ENCODE results near the gene RGS7. TPM values are rescaled to one million over a fixed set of nuclear protein-coding genes. Genes with fewer than 3 reads are reported as not detected.
A peak's percentile ranks its signal among the peaks of the same experiment; 100 is the strongest.
"Not testable (repeated sequence)": the region's sequence is repeated elsewhere in the genome, so short reads cannot be mapped to it uniquely, and the experiment has no call there.

Gene RGS7
- total RNA-seq, 1 donor from 2014 or later, result not detected

DNA sequence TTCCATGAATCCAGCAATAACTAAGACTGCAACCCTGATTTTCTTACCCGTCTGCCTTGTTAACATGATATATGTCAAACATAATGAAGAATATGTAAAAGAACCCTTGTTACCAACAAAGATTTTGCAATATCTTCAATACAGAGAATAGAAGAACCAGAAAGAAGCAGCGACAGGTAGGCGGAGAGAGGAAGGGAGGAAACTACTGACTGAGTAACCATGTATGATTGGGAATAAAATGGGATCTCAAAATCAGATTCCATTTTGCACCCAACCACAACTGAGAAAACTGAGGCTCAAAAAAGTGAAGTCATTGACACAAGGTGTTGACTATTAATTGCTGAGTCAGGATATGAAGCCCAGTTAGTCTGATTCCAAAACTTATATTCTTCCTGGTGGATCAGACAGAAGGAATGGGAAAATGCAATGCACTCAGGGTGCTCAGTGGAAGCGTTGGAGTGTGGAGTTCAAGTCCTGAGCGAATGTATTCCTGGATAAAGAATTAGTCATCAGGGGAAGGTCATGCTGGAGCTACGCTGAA lies 451.7 kb downstream of the RGS7 start:
- Histone ChIP-seq H3K27me3 (ENCODE audit: control insufficient read depth, insufficient read depth, low read length) (no peaks in the 10 kb centered on the region), H3K4me3 (ENCODE audit: low read depth, low read length) (no peak overlapping the region), H3K36me3 (ENCODE audit: control insufficient read depth, insufficient read depth, low read length) (no peaks in the 10 kb centered on the region)
- TF ChIP-seq, protein P1, sequence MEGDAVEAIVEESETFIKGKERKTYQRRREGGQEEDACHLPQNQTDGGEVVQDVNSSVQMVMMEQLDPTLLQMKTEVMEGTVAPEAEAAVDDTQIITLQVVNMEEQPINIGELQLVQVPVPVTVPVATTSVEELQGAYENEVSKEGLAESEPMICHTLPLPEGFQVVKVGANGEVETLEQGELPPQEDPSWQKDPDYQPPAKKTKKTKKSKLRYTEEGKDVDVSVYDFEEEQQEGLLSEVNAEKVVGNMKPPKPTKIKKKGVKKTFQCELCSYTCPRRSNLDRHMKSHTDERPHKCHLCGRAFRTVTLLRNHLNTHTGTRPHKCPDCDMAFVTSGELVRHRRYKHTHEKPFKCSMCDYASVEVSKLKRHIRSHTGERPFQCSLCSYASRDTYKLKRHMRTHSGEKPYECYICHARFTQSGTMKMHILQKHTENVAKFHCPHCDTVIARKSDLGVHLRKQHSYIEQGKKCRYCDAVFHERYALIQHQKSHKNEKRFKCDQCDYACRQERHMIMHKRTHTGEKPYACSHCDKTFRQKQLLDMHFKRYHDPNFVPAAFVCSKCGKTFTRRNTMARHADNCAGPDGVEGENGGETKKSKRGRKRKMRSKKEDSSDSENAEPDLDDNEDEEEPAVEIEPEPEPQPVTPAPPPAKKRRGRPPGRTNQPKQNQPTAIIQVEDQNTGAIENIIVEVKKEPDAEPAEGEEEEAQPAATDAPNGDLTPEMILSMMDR (IDR thresholded peaks at IDR 0.05; ENCODE audit: insufficient read depth, low read length, severe bottlenecking), result no peak
- DNase-seq (ENCODE audit: low read depth) (no peak), FAIRE-seq (no peak)

DNA sequence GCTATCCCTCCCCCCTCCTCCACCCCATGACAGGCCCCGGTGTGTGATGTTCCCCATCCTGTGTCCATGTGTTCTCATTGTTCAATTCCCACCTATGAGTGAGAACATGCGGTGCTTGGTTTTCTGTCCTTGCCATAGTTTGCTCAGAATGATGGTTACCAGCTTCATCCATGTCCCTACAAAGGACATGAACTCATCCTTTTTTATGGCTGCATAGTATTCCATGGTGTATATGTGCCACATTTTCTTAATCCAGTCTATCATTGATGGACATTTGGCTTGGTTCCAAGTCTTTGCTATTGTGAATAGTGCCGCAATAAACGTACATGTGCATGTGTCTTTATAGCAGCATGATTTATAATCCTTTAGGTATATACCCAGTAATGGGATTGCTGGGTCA lies 461.6 kb downstream of the RGS7 start:
- not testable (repeated sequence) for H3K36me3 ChIP-seq (ENCODE audit: control insufficient read depth, insufficient read depth, low read length); H3K27me3 ChIP-seq (ENCODE audit: control insufficient read depth, insufficient read depth, low read length); FAIRE-seq; H3K4me3 ChIP-seq (ENCODE audit: low read depth, low read length); DNase-seq (ENCODE audit: low read depth)

DNA sequence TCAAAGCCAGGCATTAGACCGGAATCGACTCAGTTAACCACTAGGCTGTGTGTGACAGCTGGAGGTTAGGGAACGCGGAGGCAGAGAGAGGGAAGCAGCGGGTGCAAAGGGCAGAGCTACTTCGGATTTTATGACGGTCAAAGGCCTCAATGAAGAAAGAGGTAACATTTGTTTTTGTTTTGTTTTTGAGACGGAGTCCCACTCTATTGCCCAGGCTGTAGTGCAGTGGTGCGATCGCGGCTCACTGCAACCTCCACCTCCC lies 468.3 kb downstream of the RGS7 start:
- no peaks in the 10 kb centered on the region for H3K27me3 ChIP-seq (ENCODE audit: control insufficient read depth, insufficient read depth, low read length)
- H3K4me3 ChIP-seq (ENCODE audit: low read depth, low read length), result no peak overlapping the region
- TF ChIP-seq, protein P1 (IDR thresholded peaks at IDR 0.05; ENCODE audit: insufficient read depth, low read length, severe bottlenecking), result no peak
- no peaks in the 10 kb centered on the region for H3K36me3 ChIP-seq (ENCODE audit: control insufficient read depth, insufficient read depth, low read length)
- FAIRE-seq, result no peak
- no peak for DNase-seq (ENCODE audit: low read depth)

DNA sequence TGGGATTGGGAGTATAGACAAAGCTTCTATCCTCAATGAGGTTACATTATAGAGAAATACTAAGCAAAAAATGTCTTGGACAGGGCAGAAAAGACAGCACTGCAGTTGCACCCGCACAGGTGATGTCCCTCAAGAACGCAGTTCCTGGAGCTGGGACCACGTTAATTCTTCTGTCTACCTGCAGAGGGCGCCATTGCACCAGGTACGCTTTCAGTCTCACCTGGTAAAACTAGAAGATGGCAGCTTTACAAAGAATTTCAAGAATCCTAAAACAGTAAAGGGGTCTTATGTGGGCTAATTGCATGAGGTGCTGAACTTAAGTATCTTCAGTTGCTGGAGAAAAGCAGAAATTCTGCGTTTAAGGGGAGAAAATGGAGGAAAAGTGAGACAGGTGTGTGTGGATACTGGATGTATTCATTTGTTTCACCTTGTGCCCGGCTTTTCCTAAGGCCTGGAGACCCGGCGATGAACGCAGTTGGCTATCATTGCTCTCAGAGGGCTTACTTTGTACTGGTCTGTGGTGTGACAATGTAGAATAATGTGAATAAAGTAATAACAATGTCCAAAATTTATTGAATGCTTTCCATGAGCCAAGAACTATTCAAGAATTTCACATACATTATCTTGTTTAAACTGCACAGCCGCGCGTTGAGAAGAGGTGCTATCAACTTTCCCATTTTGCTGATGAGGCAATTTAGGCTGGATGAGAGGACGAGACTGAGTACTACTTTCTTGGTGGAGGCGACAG lies 468.8 kb downstream of the RGS7 start:
- FAIRE-seq (no peak), DNase-seq (ENCODE audit: low read depth) (peak; percentile 27)
- Histone ChIP-seq H3K27me3 (ENCODE audit: control insufficient read depth, insufficient read depth, low read length) (no peaks in the 10 kb centered on the region), H3K36me3 (ENCODE audit: control insufficient read depth, insufficient read depth, low read length) (no peaks in the 10 kb centered on the region), H3K4me3 (ENCODE audit: low read depth, low read length) (no peak overlapping the region)
- TF ChIP-seq, protein P1 (IDR thresholded peaks at IDR 0.05; ENCODE audit: insufficient read depth, low read length, severe bottlenecking), result peak; percentile 48

DNA sequence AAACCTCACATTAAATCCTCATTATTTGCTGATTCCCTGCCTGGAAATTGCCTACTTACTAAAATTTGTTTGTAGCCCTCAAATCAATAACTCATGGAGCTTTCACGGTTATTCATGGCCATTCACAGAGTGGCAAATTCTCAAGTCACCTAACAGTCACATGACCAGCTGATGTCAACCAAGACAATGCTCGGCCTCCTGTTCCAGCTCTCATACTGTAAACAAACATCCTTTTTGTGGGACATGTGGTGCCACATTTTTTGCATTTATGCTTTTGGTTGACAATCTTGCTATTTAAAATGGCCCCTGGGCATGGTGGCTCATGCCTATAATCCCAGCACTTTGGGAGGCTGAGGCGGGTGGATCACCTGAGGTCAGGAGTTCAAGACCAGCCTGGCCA lies 473.5 kb downstream of the RGS7 start:
- Histone ChIP-seq H3K36me3 (ENCODE audit: control insufficient read depth, insufficient read depth, low read length) (no peaks in the 10 kb centered on the region), H3K27me3 (ENCODE audit: control insufficient read depth, insufficient read depth, low read length) (no peaks in the 10 kb centered on the region), H3K4me3 (ENCODE audit: low read depth, low read length) (no peak overlapping the region)
- TF ChIP-seq, protein P1 (IDR thresholded peaks at IDR 0.05; ENCODE audit: insufficient read depth, low read length, severe bottlenecking), result no peak
- FAIRE-seq, result no peak
- no peak for DNase-seq (ENCODE audit: low read depth)

DNA sequence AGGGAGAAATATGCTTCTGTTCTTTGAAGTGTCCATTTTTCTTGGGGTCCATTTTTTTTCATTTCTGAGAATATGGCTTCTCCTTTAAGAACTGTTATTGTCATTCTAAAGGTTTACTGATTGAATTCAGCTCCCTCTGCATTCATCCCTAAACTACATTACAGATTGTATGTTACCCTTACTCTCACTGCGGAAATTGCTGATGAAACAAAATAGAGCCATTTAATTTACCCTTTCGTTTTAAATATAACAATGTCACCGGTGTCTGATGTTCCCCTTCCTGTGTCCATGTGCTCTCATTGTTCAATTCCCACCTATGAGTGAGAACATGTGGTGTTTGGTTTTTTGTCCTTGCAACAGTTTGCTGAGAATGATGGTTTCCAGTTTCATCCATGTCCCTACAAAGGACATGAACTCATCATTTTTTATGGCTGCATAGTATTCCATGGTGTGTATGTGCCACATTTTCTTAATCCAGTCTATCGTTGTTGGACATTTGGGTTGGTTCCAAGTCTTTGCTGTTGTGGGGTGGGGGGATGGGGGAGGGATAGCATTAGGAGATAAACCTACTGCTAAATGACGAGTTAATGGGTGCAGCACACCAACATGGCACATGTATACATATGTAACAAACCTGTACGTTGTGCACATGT lies 474.2 kb downstream of the RGS7 start:
- H3K4me3 ChIP-seq (ENCODE audit: low read depth, low read length); FAIRE-seq; DNase-seq (ENCODE audit: low read depth); H3K36me3 ChIP-seq (ENCODE audit: control insufficient read depth, insufficient read depth, low read length); H3K27me3 ChIP-seq (ENCODE audit: control insufficient read depth, insufficient read depth, low read length): not testable (repeated sequence)
